Transverse colon (tissue), 4 donors: Measurements from ENCODE around the gene DNHD1. TPM values are rescaled to one million over a fixed set of nuclear protein-coding genes. Genes with fewer than 3 reads are reported as not detected.
A peak's percentile ranks its signal among the peaks of the same experiment; 100 is the strongest.

Experiments used
- DNase-seq: peaks from one replicate; pipeline ENCODE4 v3.0.0-alpha.2; 2019
- H3K27ac ChIP-seq, 4 donors: fragments of 200-600 bp; sonication (generic); 2 replicates each; pipeline ENCODE4 v1.5.1; 2016 to 2018; ENCODE audit warnings: inconsistent platforms in 4 of 4
- H3K27me3 ChIP-seq: fragments of 200-600 bp; sonication (generic); 2 replicates; pipeline ENCODE4 v1.5.1; 2017; ENCODE audit warnings: inconsistent platforms
- H3K36me3 ChIP-seq, 4 donors: fragments of 200-600 bp; sonication (generic); 2 replicates each; pipeline ENCODE4 v1.5.1; 2017 to 2019; ENCODE audit warnings: inconsistent platforms in 4 of 4
- H3K4me1 ChIP-seq, 4 donors: fragments of 200-600 bp; sonication (generic); 2 replicates each; pipeline ENCODE4 v1.5.1; 2017 to 2020; ENCODE audit warnings: inconsistent platforms in 4 of 4
- H3K4me3 ChIP-seq, 4 donors: fragments of 200-600 bp; sonication (generic); 1 replicate in 1 of 4; 2 replicates in 3 of 4; pipeline versions ENCODE4 v1.5.1 to v1.6.1; 2017 to 2019; ENCODE audit warnings: inconsistent platforms in 4 of 4
- H3K9me3 ChIP-seq, 2 donors: fragments of 200-600 bp; sonication (generic); 2 replicates each; pipeline ENCODE4 v1.5.1; 2017 to 2019; ENCODE audit warnings: inconsistent platforms in 2 of 2
- CTCF ChIP-seq, 5 experiments: fragments of 200-600 bp in 3 of 5; fragments of 450-650 bp in 2 of 5; sonication (generic) in 3 of 5; IDR thresholded peaks; 1 replicate in 2 of 5; 2 replicates in 3 of 5; pipeline ENCODE4 v1.5.1; 2016 to 2017; ENCODE audit warnings: antibody characterized with exemption in 5 of 5, inconsistent platforms in 3 of 5, mild to moderate bottlenecking in 2 of 5, moderate library complexity in 1 of 5
- EP300 ChIP-seq: sonication (generic); formaldehyde crosslinking; IDR thresholded peaks from one replicate; pipeline ENCODE4 v1.6.1; 2017; ENCODE audit warnings: antibody characterized with exemption, low read depth
- POLR2A ChIP-seq: fragments of 450-650 bp; IDR thresholded peaks from one replicate; pipeline ENCODE4 v1.6.1; 2016; ENCODE audit warnings: antibody characterized with exemption, mild to moderate bottlenecking, moderate library complexity
- POLR2AphosphoS5 ChIP-seq, 3 donors: sonication (generic); formaldehyde crosslinking; IDR thresholded peaks; one replicate each; pipeline ENCODE4 v1.6.1; 2016; ENCODE audit warnings: antibody characterized with exemption in 3 of 3
- WGBS, 2 donors: methylation state at CpG; one replicate each; pipeline ENCODE4 v1.1.5; 2018; ENCODE audit warnings: low coverage in 1 of 2; 5-methylcytosine and 5-hydroxymethylcytosine counted together
- in situ Hi-C, 4 donors: fragments of 200-750 bp; cut with MboI; loops; one replicate each; pipeline versions ENCODE4 v1.15.0 to v1.15.1; 2017; ENCODE audit warnings: low sequenced_read_pairs in 3 of 4, low pct_ligation_motif_present in 1 of 4, low pct_unique_long_range_greater_than_20kb in 1 of 4
- intact Hi-C: fragments of 100-400 bp; cut with DNase I; formaldehyde crosslinking; loops from one replicate; pipeline ENCODE4 v1.15.1; 2023; ENCODE audit warnings: low total_unique reads
- total RNA-seq, 4 donors: library from RNA; depleted of rRNA; stranded (reverse); fragments of >200 nt; gene quantifications; one replicate each; pipeline ENCODE4 v1.1.0, GENCODE V29; 2016

Gene DNHD1
- total RNA-seq, 4 donors from 2014 or later = 19.3 to 57.5 (median 34.0) TPM

GRCh38 chr11:6601041-6601461 lies 104.0 kb downstream of the DNHD1 start:
- TF ChIP-seq EP300 (no peak), POLR2A (no peak)
- no peak overlapping the region for H3K27ac ChIP-seq
- WGBS, 2 donors = 98% methylated on average over 13 of the region's 13 CpGs; no CpG with 5 or more reads in 1 of the 2 donors
- H3K4me1 ChIP-seq = peaks cover 15 to 36% (median 31%) of the 10 kb centered on the region in 4 donors
- H3K4me3 ChIP-seq = no peak overlapping the region
- intact Hi-C loops = no loop called here
- peaks cover 0 to 26% (median 10%) of the 10 kb centered on the region in 4 donors for H3K36me3 ChIP-seq
- in situ Hi-C loops = loop anchor here in 2 of 4 donors (10.0 kb wide), 2 partner anchors 126 to 216 kb away; partner anchors contain the start of gene TRIM3 (in 1 of the 2)
- H3K9me3 ChIP-seq = no peaks in the 10 kb centered on the region
- no peaks in the 10 kb centered on the region for H3K27me3 ChIP-seq
- no peak for DNase-seq

GRCh38 chr11:6602096-6602940 lies 105.2 kb downstream of the DNHD1 start:
- no peak for DNase-seq
- H3K27ac ChIP-seq = peak overlapping the region; percentile 96 to 99 (median 97)

GRCh38 chr11:6603287-6604080 lies 106.4 kb downstream of the DNHD1 start, which contains the start of the genes ILK and RRP8:
Gene ILK, plus strand, starts transcription at chr11:6603774. Its CDS starts 498 bp downstream, at chr11:6604272.
Gene RRP8, minus strand, starts transcription at chr11:6603616. Its CDS starts 114 bp downstream, at chr11:6603502.
- no peaks in the 10 kb centered on the region for H3K9me3 ChIP-seq
- in situ Hi-C loops (loop anchor here in 2 of 4 donors (10.0 kb wide), 2 partner anchors 129 to 219 kb away; partner anchors contain the start of gene TRIM3 (in 1 of the 2)), intact Hi-C loops (no loop called here)
- 0% methylated on average over 25 of the region's 72 CpGs; no CpG with 5 or more reads in 1 of the 2 donors for WGBS, 2 donors
- peak; percentile 94 for DNase-seq
- peak within 1 kb of the TSS; percentile 78 to 90 (median 88) for H3K4me3 ChIP-seq
- peak within 1 kb of the TSS; percentile 96 to 99 (median 97) for H3K27ac ChIP-seq
- TF ChIP-seq EP300 (no peak), CTCF (IDR thresholded peaks at IDR 0.05) (peak in 2 of 5 experiments; percentile 22 to 24), POLR2AphosphoS5 (IDR thresholded peaks at IDR 0.05) (peak; percentile 82 to 91 (median 88)), POLR2A (peak; percentile 70)
- peaks cover 0 to 21% (median 11%) of the 10 kb centered on the region in 4 donors for H3K36me3 ChIP-seq
- H3K4me1 ChIP-seq = peaks cover 34 to 56% (median 46%) of the 10 kb centered on the region in 4 donors
- H3K27me3 ChIP-seq = no peaks in the 10 kb centered on the region

More at GRCh38 chr11:6602096-6602940, 105.2 kb downstream of the DNHD1 start:
- TF ChIP-seq POLR2A (no peak), POLR2AphosphoS5 (IDR thresholded peaks at IDR 0.05) (no peak), EP300 (no peak), CTCF (IDR thresholded peaks at IDR 0.05) (no peak)
- H3K27me3 ChIP-seq = no peaks in the 10 kb centered on the region
- H3K9me3 ChIP-seq = no peaks in the 10 kb centered on the region
- H3K36me3 ChIP-seq = peaks cover 0 to 21% (median 10%) of the 10 kb centered on the region in 4 donors
- in situ Hi-C loops (loop anchor here in 2 of 4 donors (10.0 kb wide), 2 partner anchors 128 to 218 kb away; partner anchors contain the start of gene TRIM3 (in 1 of the 2)), intact Hi-C loops (no loop called here)
- whole genome bisulfite sequencing, 2 donors = 47 to 49% methylated on average over 7 of the region's 7 CpGs
- H3K4me3 ChIP-seq = peak overlapping the region; percentile 78 to 90 (median 88)
- H3K4me1 ChIP-seq = peaks cover 25 to 44% (median 38%) of the 10 kb centered on the region in 4 donors

GRCh38 chr11:6604081-6604626 lies 107.1 kb downstream of the DNHD1 start:
- in situ Hi-C loops = loop anchor here in 2 of 4 donors (10.0 kb wide), 2 partner anchors 129 to 219 kb away; partner anchors contain the start of gene TRIM3 (in 1 of the 2)
- Histone ChIP-seq H3K27me3 (no peaks in the 10 kb centered on the region), H3K36me3 (peaks cover 0 to 27% (median 15%) of the 10 kb centered on the region in 4 donors), H3K27ac (peak overlapping the region; percentile 96 to 99 (median 97)), H3K4me3 (peak overlapping the region; percentile 78 to 90 (median 88)), H3K9me3 (no peaks in the 10 kb centered on the region), H3K4me1 (peaks cover 38 to 62% (median 49%) of the 10 kb centered on the region in 4 donors)
- DNase-seq = peak; percentile 57
- TF ChIP-seq POLR2AphosphoS5 (IDR thresholded peaks at IDR 0.05) (peak in 2 of 3 donors; percentile 35 to 69), POLR2A (peak; percentile 32), EP300 (no peak), CTCF (IDR thresholded peaks at IDR 0.05) (peak in 2 of 5 experiments; percentile 14 to 24)
- 0% methylated on average over 20 of the region's 20 CpGs; no CpG with 5 or more reads in 1 of the 2 donors for whole genome bisulfite sequencing, 2 donors
- intact Hi-C loops = no loop called here
